ENCODE data around the gene TGM4. TPM values are rescaled to one million over a fixed set of nuclear protein-coding genes. Genes with fewer than 3 reads are reported as not detected.

The TGM4 gene
- total and polyA plus RNA-seq, 10 of the 15 experiments (the other 5 are each of a cell fraction or from before 2014, with no cell fraction given), result not detected

DNA sequence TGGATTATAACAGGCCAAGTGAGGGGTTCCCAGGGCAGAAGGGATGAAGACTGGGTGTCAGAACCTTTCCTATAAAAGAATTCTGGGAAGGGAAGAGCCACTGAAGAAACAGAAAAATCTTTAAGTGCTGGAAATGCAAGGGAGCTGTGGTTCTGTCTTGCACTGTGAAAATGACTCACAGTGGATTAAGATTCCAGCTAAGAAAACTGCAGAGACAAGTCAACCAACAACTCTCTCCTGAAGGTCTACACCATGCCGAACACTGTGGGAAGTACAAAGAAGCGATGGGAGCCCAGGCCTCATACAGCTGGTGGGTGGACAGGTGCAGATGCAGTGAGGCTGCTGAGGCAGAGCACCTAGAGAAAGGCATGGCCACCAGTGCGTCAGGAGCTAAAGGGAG, 73.8 kb downstream of the TGM4 start:
- ChIA-PET SMC1A (ENCODE audit: uncharacterized antibody, unreplicated experiment) (no interaction called here), RAD21 (ENCODE audit: unreplicated experiment) (no interaction called here), CTCF (interaction anchor here (1.8 kb wide), 1 partner anchor 12 kb away, joined by 3 read pairs; no protein-coding TSS in a partner anchor), POLR2A (no interaction called here)
- ATAC-seq (no peak), DNase-seq (ENCODE audit: low read depth, low spot score) (no peak), FAIRE-seq (no peak)
- Histone ChIP-seq H4K20me1 (ENCODE audit: control insufficient read depth, insufficient read depth) (no peaks in the 10 kb centered on the region), H3K36me3 (ENCODE audit: control insufficient read depth in 2 of 2, insufficient read depth in 2 of 2, low read length in 1 of 2) (peaks cover 5 to 7% of the 10 kb centered on the region in 2 experiments), H3K9ac (ENCODE audit: control insufficient read depth, insufficient read depth, low read length) (no peak overlapping the region), H3K27ac (ENCODE audit: control insufficient read depth, insufficient read depth) (no peak overlapping the region), H3K4me1 (ENCODE audit: control insufficient read depth, insufficient read depth, low read length) (no peaks in the 10 kb centered on the region; the same call in 1 of the 2 replicates), H3K4me2 (ENCODE audit: control insufficient read depth, insufficient read depth) (no peak overlapping the region), H3K4me3 (no peak overlapping the region), H2AFZ (ENCODE audit: control insufficient read depth, low read depth, low read length) (no peak overlapping the region), H3K27me3 (replicated peaks in 1 of 2; ENCODE audit: control insufficient read depth in 2 of 2, insufficient read depth in 2 of 2, low read length in 1 of 2) (no peaks in the 10 kb centered on the region), H3K79me2 (ENCODE audit: control insufficient read depth, insufficient read depth, low read length) (no peaks in the 10 kb centered on the region), H3K9me3 (replicated peaks; ENCODE audit: control insufficient read depth, insufficient read depth, low read length) (no peaks in the 10 kb centered on the region)
- in situ Hi-C loops (cut with MboI) (no loop called here), intact Hi-C loops (cut with micrococcal nuclease; ENCODE audit: unreplicated experiment) (no loop called here)
- no TSS peak for BruUV-seq (replicated peaks)
- WGBS (ENCODE audit: insufficient coverage, insufficient replicate concordance, low lambda C conversion rate, missing lambda C conversion rate), result 100% methylated on average over 3 of the region's 3 CpGs
- TF ChIP-seq ZNF384 (IDR thresholded peaks at IDR 0.05; ENCODE audit: borderline replicate concordance, low read depth, low read length) (no peak), NFXL1 (IDR thresholded peaks at IDR 0.05; ENCODE audit: borderline replicate concordance) (no peak), SPI1 (IDR thresholded peaks at IDR 0.05; ENCODE audit: borderline replicate concordance, insufficient read depth, low read depth, low read length) (no peak), NBN (IDR thresholded peaks at IDR 0.05) (no peak), YY1 (IDR thresholded peaks at IDR 0.05; ENCODE audit: low read depth, low read length) (no peak), PAX8 (IDR thresholded peaks at IDR 0.05) (no peak), NRF1 (conservative IDR thresholded peaks at IDR 0.05; ENCODE audit: low read depth, low read length) (no peak), PRDM15 (CRISPR knock-in tag; IDR thresholded peaks at IDR 0.05) (no peak), JUNB (IDR thresholded peaks at IDR 0.05) (no peak), ZNF207 (IDR thresholded peaks at IDR 0.05; ENCODE audit: borderline replicate concordance) (no peak)
- TF ChIP-seq, protein P1, sequence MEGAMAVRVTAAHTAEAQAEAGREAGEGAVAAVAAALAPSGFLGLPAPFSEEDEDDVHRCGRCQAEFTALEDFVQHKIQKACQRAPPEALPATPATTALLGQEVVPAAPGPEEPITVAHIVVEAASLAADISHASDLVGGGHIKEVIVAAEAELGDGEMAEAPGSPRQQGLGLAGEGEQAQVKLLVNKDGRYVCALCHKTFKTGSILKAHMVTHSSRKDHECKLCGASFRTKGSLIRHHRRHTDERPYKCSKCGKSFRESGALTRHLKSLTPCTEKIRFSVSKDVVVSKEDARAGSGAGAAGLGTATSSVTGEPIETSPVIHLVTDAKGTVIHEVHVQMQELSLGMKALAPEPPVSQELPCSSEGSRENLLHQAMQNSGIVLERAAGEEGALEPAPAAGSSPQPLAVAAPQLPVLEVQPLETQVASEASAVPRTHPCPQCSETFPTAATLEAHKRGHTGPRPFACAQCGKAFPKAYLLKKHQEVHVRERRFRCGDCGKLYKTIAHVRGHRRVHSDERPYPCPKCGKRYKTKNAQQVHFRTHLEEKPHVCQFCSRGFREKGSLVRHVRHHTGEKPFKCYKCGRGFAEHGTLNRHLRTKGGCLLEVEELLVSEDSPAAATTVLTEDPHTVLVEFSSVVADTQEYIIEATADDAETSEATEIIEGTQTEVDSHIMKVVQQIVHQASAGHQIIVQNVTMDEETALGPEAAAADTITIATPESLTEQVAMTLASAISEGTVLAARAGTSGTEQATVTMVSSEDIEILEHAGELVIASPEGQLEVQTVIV (IDR thresholded peaks at IDR 0.05; ENCODE audit: borderline replicate concordance, partially characterized antibody), result no peak
- TF ChIP-seq, protein P2, sequence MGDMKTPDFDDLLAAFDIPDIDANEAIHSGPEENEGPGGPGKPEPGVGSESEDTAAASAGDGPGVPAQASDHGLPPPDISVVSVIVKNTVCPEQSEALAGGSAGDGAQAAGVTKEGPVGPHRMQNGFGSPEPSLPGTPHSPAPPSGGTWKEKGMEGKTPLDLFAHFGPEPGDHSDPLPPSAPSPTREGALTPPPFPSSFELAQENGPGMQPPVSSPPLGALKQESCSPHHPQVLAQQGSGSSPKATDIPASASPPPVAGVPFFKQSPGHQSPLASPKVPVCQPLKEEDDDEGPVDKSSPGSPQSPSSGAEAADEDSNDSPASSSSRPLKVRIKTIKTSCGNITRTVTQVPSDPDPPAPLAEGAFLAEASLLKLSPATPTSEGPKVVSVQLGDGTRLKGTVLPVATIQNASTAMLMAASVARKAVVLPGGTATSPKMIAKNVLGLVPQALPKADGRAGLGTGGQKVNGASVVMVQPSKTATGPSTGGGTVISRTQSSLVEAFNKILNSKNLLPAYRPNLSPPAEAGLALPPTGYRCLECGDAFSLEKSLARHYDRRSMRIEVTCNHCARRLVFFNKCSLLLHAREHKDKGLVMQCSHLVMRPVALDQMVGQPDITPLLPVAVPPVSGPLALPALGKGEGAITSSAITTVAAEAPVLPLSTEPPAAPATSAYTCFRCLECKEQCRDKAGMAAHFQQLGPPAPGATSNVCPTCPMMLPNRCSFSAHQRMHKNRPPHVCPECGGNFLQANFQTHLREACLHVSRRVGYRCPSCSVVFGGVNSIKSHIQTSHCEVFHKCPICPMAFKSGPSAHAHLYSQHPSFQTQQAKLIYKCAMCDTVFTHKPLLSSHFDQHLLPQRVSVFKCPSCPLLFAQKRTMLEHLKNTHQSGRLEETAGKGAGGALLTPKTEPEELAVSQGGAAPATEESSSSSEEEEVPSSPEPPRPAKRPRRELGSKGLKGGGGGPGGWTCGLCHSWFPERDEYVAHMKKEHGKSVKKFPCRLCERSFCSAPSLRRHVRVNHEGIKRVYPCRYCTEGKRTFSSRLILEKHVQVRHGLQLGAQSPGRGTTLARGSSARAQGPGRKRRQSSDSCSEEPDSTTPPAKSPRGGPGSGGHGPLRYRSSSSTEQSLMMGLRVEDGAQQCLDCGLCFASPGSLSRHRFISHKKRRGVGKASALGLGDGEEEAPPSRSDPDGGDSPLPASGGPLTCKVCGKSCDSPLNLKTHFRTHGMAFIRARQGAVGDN (IDR thresholded peaks at IDR 0.05), result no peak

Data from GM12878 (cell line).